GM12878 (cell line): ENCODE measurements around the gene CTCFL. TPM values are rescaled to one million over a fixed set of nuclear protein-coding genes. Genes with fewer than 3 reads are reported as not detected.

Experiments used
- ATAC-seq: fragments of 200-7000 bp; cut with Tn5 transposase; 3 replicates; pipeline ENCODE4 v1.9.1; 2020; ENCODE audit warnings: mild to moderate bottlenecking, moderate library complexity
- BruUV-seq: library from RNA; stranded (reverse); fragments of 400-500 nt; replicated peaks from 2 replicates; lab custom pipeline; 2021; lab: Mats Ljungman, UMichigan
- CTCF ChIA-PET: fragments of 300-600 bp; sonication (Branson Sonifier 250); formaldehyde crosslinking; extraction: SDS; loops from one replicate; lab custom pipeline; 2021; ENCODE audit warnings: inconsistent platforms; lab: Yijun Ruan, JAX
- POLR2A ChIA-PET: fragments of 350-600 bp; formaldehyde crosslinking; extraction: SDS; loops from one replicate; lab custom pipeline; 2021; ENCODE audit warnings: inconsistent platforms; lab: Charles Lee
- RAD21 ChIA-PET: fragments of 300-600 bp; sonication (Branson Sonifier 250); formaldehyde crosslinking; loops from one replicate; lab custom pipeline; 2023; ENCODE audit warnings: antibody characterized with exemption; ENCODE audit not compliant: unreplicated experiment; lab: Charles Lee
- SMC1A ChIA-PET: fragments of 300-600 bp; sonication (Branson Sonifier 250); formaldehyde crosslinking; loops from one replicate; lab custom pipeline; 2023; ENCODE audit not compliant: unreplicated experiment, uncharacterized antibody; lab: Charles Lee
- DNase-seq: peaks from one replicate; pipeline ENCODE4 v3.0.0-alpha.2; 2011; ENCODE audit warnings: low read depth, low spot score
- FAIRE-seq: peaks from 3 replicates; lab custom pipeline; 2011; peaks lifted over from hg19 to GRCh38; lab: Jason Lieb, UNC
- H2AFZ ChIP-seq: 2 replicates; pipeline ENCODE4 v1.6.0; 2011; ENCODE audit warnings: low read depth, low read length, control low read depth; ENCODE audit not compliant: control insufficient read depth
- H3K27ac ChIP-seq: 2 replicates; pipeline ENCODE4 v1.5.1; 2011; ENCODE audit warnings: control low read depth; ENCODE audit not compliant: control insufficient read depth, insufficient read depth
- H3K27me3 ChIP-seq, 2 experiments: replicated peaks in 1 of 2; 2 replicates each; pipeline versions ENCODE4 v1.6.0 to v1.6.1; 2011; ENCODE audit warnings: low read length in 1 of 2; ENCODE audit not compliant: control insufficient read depth in 2 of 2, insufficient read depth in 2 of 2
- H3K36me3 ChIP-seq, 2 experiments: 2 replicates each; pipeline ENCODE4 v1.5.1; 2011; ENCODE audit warnings: low read length in 1 of 2; ENCODE audit not compliant: control insufficient read depth in 2 of 2, insufficient read depth in 2 of 2
- H3K4me1 ChIP-seq: 2 replicates; pipeline ENCODE4 v1.6.1; 2011; ENCODE audit warnings: mild to moderate bottlenecking, low read length, moderate library complexity, mixed read lengths; ENCODE audit not compliant: control insufficient read depth, insufficient read depth
- H3K4me2 ChIP-seq: 2 replicates; pipeline ENCODE4 v1.6.0; 2011; ENCODE audit warnings: control low read depth; ENCODE audit not compliant: control insufficient read depth, insufficient read depth
- H3K4me3 ChIP-seq: fragments of 200-600 bp; sonication (generic); 2 replicates; pipeline ENCODE4 v1.5.1; 2016
- H3K79me2 ChIP-seq: 2 replicates; pipeline ENCODE4 v1.6.0; 2011; ENCODE audit warnings: low read length; ENCODE audit not compliant: control insufficient read depth, insufficient read depth
- H3K9ac ChIP-seq: 2 replicates; pipeline ENCODE4 v1.8.0; 2011; ENCODE audit warnings: low read length, control low read depth, mixed read lengths; ENCODE audit not compliant: control insufficient read depth, insufficient read depth
- H3K9me3 ChIP-seq: replicated peaks from 3 replicates; pipeline ENCODE4 v1.5.1; 2011; ENCODE audit warnings: mild to moderate bottlenecking, low read length; ENCODE audit not compliant: control insufficient read depth, insufficient read depth
- H4K20me1 ChIP-seq: 2 replicates; pipeline ENCODE4 v1.6.0; 2011; ENCODE audit not compliant: control insufficient read depth, insufficient read depth
- CBX5 ChIP-seq: sonication (generic); IDR thresholded peaks from 2 replicates; pipeline ENCODE4 v1.6.1; 2016; ENCODE audit warnings: low read depth, moderate library complexity, mild to moderate bottlenecking, inconsistent platforms
- CREM ChIP-seq: IDR thresholded peaks from 2 replicates; pipeline ENCODE4 v1.6.1; 2014; ENCODE audit warnings: antibody characterized with exemption, low read depth
- EED ChIP-seq: sonication (generic); IDR thresholded peaks from 2 replicates; pipeline ENCODE4 v1.6.1; 2016; ENCODE audit warnings: antibody characterized with exemption, low read depth
- ESRRA ChIP-seq: IDR thresholded peaks from 2 replicates; pipeline ENCODE4 v1.6.1; 2012; ENCODE audit warnings: mild to moderate bottlenecking, low read length, improper control_type of control experiment
- IRF4 ChIP-seq: IDR thresholded peaks from 2 replicates; pipeline ENCODE4 v1.6.1; 2011; ENCODE audit warnings: low read depth, low read length
- MEF2B ChIP-seq: fragments of 450-650 bp; IDR thresholded peaks from 2 replicates; pipeline ENCODE4 v1.6.1; 2018; ENCODE audit warnings: mild to moderate bottlenecking, moderate library complexity; ENCODE audit not compliant: partially characterized antibody, poor library complexity, severe bottlenecking
- RCOR1 ChIP-seq: conservative IDR thresholded peaks from 2 replicates; pipeline ENCODE4 v1.6.1; 2012; ENCODE audit warnings: low read depth, low read length, improper control_type of control experiment
- SIX5 ChIP-seq: IDR thresholded peaks from 2 replicates; pipeline ENCODE4 v1.6.1; 2011; ENCODE audit warnings: mild to moderate bottlenecking, low read depth, low read length, moderate library complexity; ENCODE audit not compliant: severe bottlenecking
- SPI1 ChIP-seq: IDR thresholded peaks from 2 replicates; pipeline ENCODE4 v1.6.1; 2011; ENCODE audit warnings: low read depth, mild to moderate bottlenecking, low read length, moderate library complexity, borderline replicate concordance; ENCODE audit not compliant: insufficient read depth
- WRNIP1 ChIP-seq: IDR thresholded peaks from 2 replicates; pipeline ENCODE4 v1.6.1; 2011; ENCODE audit warnings: low read depth, low read length, improper control_type of control experiment, borderline replicate concordance
- YY1 ChIP-seq: IDR thresholded peaks from 2 replicates; pipeline ENCODE4 v1.6.1; 2011; ENCODE audit warnings: low read depth, mild to moderate bottlenecking, low read length
- ZNF207 ChIP-seq: fragments of 450-650 bp; IDR thresholded peaks from 2 replicates; pipeline ENCODE4 v1.6.1; 2014; ENCODE audit warnings: antibody characterized with exemption, mild to moderate bottlenecking, borderline replicate concordance
- WGBS: methylation state at CpG from one replicate; pipeline ENCODE4 v1.1.6; 2016; ENCODE audit warnings: low lambda C conversion rate; ENCODE audit not compliant: insufficient replicate concordance, insufficient coverage; ENCODE audit errors: missing lambda C conversion rate; 5-methylcytosine and 5-hydroxymethylcytosine counted together
- in situ Hi-C: fragments of 300-500 bp; cut with MboI; formaldehyde crosslinking; loops from 9 replicates; pipeline ENCODE4 v1.14.3; 2018; ENCODE audit warnings: mixed read lengths
- intact Hi-C: fragments of 100-400 bp; cut with micrococcal nuclease; formaldehyde crosslinking; loops from one replicate; pipeline ENCODE4 v1.14.2; 2022; ENCODE audit not compliant: unreplicated experiment
- polyA plus RNA-seq, 11 experiments: library from polyadenylated mRNA; depleted of rRNA in 4 of 11; unstranded in 6 of 11; stranded (reverse) in 5 of 11; fragments of >200 nt; fragmentation: Nextera tagmentation in 4 of 11; fragmentation: Illumina TruSeq in 1 of 11; extraction: Ambion mirVana in 4 of 11; extraction: Trizol in 1 of 11; gene quantifications; 1 replicate in 1 of 11; 2 replicates in 10 of 11; pipeline versions ENCODE4 v1.2.1 to v1.2.3, GENCODE V29; 2011 to 2016; ENCODE audit warnings: inconsistent platforms in 2 of 11, missing spikeins in 2 of 11, low read depth in 1 of 11
- total RNA-seq, 4 experiments: library from RNA; depleted of rRNA in 3 of 4; stranded (reverse); fragments of >200 nt in 3 of 4; fragmentation: Illumina TruSeq in 1 of 4; extraction: Trizol in 1 of 4; gene quantifications; 2 replicates each; pipeline versions ENCODE4 v1.2.1 to v1.2.3, GENCODE V29; 2013 to 2021
- TF ChIP-seq, protein P1 (sequence below): fragments of 450-650 bp; IDR thresholded peaks from 2 replicates; pipeline ENCODE4 v1.6.1; 2017; ENCODE audit warnings: mild to moderate bottlenecking, low read depth, inconsistent platforms; ENCODE audit not compliant: poor library complexity, severe bottlenecking
- TF ChIP-seq, protein P2 (sequence below): fragments of 450-650 bp; formaldehyde crosslinking; IDR thresholded peaks from 2 replicates; pipeline ENCODE4 v1.4.0; 2022; ENCODE audit warnings: mild to moderate bottlenecking, moderate library complexity
- TF ChIP-seq, protein P3 (sequence below): IDR thresholded peaks from 2 replicates; pipeline ENCODE4 v1.6.1; 2011; ENCODE audit warnings: low read depth, mild to moderate bottlenecking, low read length, moderate library complexity, borderline replicate concordance; ENCODE audit errors: extremely low read depth
- TF ChIP-seq, protein P4 (sequence below): fragments of 450-650 bp; IDR thresholded peaks from 2 replicates; pipeline ENCODE4 v1.6.1; 2016; ENCODE audit warnings: mild to moderate bottlenecking

CTCFL gene
- total and polyA plus RNA-seq, 10 of the 15 experiments (the other 5 are each of a cell fraction or from before 2014, with no cell fraction given) = 0.06 to 0.20 (median 0.11) TPM; not detected in 4

DNA sequence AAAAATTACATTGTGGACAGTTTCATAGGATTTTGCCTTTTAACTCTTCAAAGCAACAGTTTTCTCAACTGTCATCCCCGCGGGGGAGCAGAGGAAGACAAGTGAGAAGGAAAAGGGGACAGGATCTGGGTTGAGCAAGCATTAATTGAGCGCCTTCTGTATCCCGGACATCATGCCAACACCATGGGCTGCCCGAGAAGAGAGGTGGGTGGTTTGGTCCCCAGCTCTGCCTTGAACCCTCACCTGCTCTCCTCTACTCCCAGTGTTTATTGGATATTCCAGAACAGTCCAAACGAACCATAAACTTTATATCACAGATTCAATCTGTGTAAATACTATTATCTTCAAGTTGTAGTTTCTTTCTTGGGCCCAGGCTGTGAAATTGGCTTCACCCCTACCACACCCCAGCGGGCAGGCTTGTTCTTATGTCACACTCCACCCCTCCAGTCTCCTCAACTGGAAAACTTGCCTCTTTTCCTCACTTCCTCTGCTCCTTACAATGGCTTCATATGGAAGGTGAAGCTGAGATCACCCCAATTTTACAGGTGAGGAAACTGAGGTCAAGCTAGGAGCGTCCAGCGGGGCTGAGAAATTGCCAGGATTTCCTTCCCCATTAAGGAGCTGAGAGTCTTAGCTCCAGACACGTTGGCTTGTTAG is 42.0 kb upstream of the CTCFL start:
- Histone ChIP-seq H3K79me2 (no peaks in the 10 kb centered on the region), H4K20me1 (no peaks in the 10 kb centered on the region), H2AFZ (no peak overlapping the region), H3K9ac (no peak overlapping the region), H3K27me3 (peaks cover 0 to 3% of the 10 kb centered on the region in 2 experiments; a peak in 3 of 4 replicates), H3K4me1 (no peaks in the 10 kb centered on the region), H3K9me3 (no peaks in the 10 kb centered on the region), H3K27ac (no peak overlapping the region), H3K4me2 (no peak overlapping the region), H3K36me3 (no peaks in the 10 kb centered on the region), H3K4me3 (no peak overlapping the region)
- FAIRE-seq (no peak), ATAC-seq (no peak)
- ChIA-PET SMC1A (no interaction called here), CTCF (interaction anchor here (1.3 to 1.5 kb wide), 2 partner anchors 15 to 50 kb away, joined by 4 to 5 read pairs; no protein-coding TSS in a partner anchor), RAD21 (no interaction called here), POLR2A (no interaction called here)
- no TSS peak for BruUV-seq
- in situ Hi-C loops = no loop called here
- 20% methylated on average over 10 of the region's 10 CpGs for WGBS
- intact Hi-C loops = no loop called here
- no peak for TF ChIP-seq MEF2B
- no peak for TF ChIP-seq SPI1
- no peak for TF ChIP-seq CBX5
- TF ChIP-seq, protein P1, sequence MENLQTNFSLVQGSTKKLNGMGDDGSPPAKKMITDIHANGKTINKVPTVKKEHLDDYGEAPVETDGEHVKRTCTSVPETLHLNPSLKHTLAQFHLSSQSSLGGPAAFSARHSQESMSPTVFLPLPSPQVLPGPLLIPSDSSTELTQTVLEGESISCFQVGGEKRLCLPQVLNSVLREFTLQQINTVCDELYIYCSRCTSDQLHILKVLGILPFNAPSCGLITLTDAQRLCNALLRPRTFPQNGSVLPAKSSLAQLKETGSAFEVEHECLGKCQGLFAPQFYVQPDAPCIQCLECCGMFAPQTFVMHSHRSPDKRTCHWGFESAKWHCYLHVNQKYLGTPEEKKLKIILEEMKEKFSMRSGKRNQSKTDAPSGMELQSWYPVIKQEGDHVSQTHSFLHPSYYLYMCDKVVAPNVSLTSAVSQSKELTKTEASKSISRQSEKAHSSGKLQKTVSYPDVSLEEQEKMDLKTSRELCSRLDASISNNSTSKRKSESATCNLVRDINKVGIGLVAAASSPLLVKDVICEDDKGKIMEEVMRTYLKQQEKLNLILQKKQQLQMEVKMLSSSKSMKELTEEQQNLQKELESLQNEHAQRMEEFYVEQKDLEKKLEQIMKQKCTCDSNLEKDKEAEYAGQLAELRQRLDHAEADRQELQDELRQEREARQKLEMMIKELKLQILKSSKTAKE = no peak
- TF ChIP-seq, protein P2, sequence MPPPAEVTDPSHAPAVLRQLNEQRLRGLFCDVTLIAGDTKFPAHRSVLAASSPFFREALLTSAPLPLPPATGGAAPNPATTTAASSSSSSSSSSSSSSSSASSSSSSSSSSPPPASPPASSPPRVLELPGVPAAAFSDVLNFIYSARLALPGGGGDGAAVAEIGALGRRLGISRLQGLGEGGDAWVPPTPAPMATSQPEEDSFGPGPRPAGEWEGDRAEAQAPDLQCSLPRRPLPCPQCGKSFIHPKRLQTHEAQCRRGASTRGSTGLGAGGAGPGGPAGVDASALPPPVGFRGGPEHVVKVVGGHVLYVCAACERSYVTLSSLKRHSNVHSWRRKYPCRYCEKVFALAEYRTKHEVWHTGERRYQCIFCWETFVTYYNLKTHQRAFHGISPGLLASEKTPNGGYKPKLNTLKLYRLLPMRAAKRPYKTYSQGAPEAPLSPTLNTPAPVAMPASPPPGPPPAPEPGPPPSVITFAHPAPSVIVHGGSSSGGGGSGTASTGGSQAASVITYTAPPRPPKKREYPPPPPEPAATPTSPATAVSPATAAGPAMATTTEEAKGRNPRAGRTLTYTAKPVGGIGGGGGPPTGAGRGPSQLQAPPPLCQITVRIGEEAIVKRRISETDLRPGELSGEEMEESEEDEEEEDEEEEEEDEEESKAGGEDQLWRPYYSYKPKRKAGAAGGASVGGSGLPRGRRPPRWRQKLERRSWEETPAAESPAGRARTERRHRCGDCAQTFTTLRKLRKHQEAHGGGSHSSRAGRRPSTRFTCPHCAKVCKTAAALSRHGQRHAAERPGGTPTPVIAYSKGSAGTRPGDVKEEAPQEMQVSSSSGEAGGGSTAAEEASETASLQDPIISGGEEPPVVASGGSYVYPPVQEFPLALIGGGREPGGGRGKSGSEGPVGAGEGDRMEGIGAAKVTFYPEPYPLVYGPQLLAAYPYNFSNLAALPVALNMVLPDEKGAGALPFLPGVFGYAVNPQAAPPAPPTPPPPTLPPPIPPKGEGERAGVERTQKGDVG (CRISPR knock-in tag) = no peak
- TF ChIP-seq YY1 = no peak
- TF ChIP-seq, protein P3, sequence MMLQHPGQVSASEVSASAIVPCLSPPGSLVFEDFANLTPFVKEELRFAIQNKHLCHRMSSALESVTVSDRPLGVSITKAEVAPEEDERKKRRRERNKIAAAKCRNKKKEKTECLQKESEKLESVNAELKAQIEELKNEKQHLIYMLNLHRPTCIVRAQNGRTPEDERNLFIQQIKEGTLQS = no peak
- no peak for TF ChIP-seq ZNF207
- TF ChIP-seq EED = no peak
- TF ChIP-seq IRF4 = no peak
- no peak for TF ChIP-seq RCOR1
- no peak for TF ChIP-seq CREM
- no peak for TF ChIP-seq WRNIP1
- TF ChIP-seq SIX5 = no peak
- TF ChIP-seq, protein P4, sequence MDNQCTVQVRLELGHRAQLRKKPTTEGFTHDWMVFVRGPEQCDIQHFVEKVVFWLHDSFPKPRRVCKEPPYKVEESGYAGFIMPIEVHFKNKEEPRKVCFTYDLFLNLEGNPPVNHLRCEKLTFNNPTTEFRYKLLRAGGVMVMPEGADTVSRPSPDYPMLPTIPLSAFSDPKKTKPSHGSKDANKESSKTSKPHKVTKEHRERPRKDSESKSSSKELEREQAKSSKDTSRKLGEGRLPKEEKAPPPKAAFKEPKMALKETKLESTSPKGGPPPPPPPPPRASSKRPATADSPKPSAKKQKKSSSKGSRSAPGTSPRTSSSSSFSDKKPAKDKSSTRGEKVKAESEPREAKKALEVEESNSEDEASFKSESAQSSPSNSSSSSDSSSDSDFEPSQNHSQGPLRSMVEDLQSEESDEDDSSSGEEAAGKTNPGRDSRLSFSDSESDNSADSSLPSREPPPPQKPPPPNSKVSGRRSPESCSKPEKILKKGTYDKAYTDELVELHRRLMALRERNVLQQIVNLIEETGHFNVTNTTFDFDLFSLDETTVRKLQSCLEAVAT = no peak
- TF ChIP-seq ESRRA = no peak
- TF ChIP-seq, all 136 proteins: peak for 0
- no peak for DNase-seq
